ENCODE results near the gene P4HA1.

DNA sequence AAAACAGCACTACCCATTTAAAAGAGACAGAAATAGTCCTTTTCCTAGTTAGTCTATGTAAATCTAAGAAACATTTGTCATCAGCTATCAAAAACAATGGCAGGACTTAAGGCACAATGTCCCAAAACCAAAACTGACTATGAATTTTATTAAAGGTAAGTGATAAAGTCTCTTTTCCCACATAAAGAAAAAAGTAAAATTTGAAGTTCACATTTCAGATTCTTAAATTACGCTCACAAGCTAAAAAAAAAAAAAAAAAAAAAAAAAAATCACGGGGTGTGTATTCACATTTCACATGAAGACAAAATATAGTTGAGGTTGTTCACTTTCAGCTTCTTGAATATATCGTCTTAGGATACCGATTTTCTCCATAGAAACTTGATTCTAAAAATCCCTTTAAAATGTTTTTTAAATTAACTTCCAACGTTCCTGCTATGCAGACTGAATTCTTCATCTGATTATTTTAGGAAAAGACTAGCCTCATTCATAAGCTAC lies 1.6 kb downstream of the P4HA1 start:
- TF ChIP-seq, protein P1, sequence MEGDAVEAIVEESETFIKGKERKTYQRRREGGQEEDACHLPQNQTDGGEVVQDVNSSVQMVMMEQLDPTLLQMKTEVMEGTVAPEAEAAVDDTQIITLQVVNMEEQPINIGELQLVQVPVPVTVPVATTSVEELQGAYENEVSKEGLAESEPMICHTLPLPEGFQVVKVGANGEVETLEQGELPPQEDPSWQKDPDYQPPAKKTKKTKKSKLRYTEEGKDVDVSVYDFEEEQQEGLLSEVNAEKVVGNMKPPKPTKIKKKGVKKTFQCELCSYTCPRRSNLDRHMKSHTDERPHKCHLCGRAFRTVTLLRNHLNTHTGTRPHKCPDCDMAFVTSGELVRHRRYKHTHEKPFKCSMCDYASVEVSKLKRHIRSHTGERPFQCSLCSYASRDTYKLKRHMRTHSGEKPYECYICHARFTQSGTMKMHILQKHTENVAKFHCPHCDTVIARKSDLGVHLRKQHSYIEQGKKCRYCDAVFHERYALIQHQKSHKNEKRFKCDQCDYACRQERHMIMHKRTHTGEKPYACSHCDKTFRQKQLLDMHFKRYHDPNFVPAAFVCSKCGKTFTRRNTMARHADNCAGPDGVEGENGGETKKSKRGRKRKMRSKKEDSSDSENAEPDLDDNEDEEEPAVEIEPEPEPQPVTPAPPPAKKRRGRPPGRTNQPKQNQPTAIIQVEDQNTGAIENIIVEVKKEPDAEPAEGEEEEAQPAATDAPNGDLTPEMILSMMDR (IDR thresholded peaks at IDR 0.05), result no peak
- no peak for TF ChIP-seq POLR2A (IDR thresholded peaks at IDR 0.05)
- TF ChIP-seq POLR2AphosphoS5 (IDR thresholded peaks at IDR 0.05), result no peak
